ENCODE results near the gene EZH1. TPM values are rescaled to one million over a fixed set of nuclear protein-coding genes. Genes with fewer than 3 reads are reported as not detected.

The EZH1 gene
- total RNA-seq, 1 donor from 2014 or later = 32.2 TPM

DNA sequence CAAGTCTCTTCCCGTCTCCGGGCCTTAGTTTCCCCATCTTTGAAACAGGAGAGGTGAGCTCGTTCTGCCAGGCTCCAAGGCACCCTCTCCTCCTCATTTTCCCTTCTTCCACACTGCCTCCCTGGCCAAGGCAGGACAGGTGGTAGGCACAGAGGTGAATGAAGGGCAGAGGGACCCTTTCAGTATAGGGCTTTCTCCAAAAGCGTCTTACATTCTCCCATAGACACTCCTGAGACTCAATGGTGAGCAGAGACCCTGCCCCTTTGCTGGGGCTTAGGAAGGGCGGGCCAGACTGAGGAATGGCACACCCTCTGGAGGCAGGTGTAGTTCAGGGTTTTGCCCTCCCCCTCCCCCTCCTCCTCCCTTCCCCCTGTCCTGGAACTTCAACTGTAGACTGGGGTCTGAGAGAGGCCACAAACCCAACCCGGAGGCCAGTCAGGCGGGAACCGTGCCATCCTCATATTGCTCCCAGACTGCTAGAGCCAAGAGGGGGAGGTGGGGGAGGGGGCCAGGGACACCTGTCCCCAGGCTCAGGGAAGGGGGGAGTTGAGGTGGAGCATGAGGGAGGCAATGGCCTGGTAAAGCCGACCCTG lies 70.0 kb downstream of the EZH1 start:
- no peak for DNase-seq
- no peak overlapping the region for H3K27ac Mint-ChIP-seq (ENCODE audit: unreplicated experiment)
- TF ChIP-seq, protein P1, sequence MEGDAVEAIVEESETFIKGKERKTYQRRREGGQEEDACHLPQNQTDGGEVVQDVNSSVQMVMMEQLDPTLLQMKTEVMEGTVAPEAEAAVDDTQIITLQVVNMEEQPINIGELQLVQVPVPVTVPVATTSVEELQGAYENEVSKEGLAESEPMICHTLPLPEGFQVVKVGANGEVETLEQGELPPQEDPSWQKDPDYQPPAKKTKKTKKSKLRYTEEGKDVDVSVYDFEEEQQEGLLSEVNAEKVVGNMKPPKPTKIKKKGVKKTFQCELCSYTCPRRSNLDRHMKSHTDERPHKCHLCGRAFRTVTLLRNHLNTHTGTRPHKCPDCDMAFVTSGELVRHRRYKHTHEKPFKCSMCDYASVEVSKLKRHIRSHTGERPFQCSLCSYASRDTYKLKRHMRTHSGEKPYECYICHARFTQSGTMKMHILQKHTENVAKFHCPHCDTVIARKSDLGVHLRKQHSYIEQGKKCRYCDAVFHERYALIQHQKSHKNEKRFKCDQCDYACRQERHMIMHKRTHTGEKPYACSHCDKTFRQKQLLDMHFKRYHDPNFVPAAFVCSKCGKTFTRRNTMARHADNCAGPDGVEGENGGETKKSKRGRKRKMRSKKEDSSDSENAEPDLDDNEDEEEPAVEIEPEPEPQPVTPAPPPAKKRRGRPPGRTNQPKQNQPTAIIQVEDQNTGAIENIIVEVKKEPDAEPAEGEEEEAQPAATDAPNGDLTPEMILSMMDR (IDR thresholded peaks at IDR 0.05; ENCODE audit: partially characterized antibody, unreplicated experiment) = no peak
- peaks cover 10% of the 10 kb centered on the region for H3K9me3 Mint-ChIP-seq (ENCODE audit: unreplicated experiment)
- H3K4me1 Mint-ChIP-seq (ENCODE audit: low read depth, unreplicated experiment) = peaks cover 10% of the 10 kb centered on the region
- H3K36me3 Mint-ChIP-seq (ENCODE audit: unreplicated experiment) = no peaks in the 10 kb centered on the region
- peaks cover 19% of the 10 kb centered on the region for H3K27me3 Mint-ChIP-seq (ENCODE audit: unreplicated experiment)
- H3K4me3 Mint-ChIP-seq (ENCODE audit: unreplicated experiment) = peak overlapping the region; percentile 82

DNA sequence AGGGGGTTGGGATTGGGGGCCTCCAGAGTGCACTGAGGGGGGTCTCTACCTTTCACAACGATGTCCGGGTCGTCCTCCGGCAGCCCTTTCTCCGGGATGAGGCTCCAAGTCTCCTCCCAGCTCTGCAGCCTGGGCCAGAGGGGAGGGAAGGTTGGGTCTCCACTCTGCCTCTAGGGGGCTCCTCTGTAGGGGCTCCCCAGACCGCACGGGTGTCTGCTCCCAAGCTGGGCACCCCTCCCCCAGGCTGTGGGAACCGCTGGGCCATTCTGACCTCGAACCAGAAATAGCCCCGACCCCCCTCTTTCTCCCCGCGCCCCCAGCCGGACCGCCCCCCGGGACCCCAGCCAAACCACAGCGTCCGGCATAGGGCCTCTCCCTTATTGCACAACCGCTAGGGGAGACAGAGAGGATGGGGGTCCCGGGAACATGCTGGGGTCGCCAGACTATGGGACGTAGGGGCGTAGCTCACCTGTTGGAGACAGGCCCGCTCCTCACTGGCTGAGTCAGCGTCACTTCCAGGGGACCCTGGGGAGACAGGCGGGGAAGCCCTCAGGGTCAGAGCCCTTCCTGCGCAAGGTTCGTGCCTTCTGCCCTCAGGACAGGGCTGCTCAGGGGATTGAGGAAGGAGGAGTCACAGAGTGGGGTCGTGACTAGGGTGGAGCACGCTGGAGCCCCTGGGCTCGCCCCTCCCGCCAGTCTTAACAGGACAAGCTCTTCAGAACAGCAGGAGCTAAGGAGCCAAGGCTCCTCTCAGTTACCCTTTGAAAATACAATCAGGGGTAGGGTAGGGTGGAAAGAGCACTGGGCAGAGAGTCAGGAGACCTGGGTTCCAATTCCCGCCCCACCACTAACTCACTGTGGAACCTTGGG lies 70.7 kb downstream of the EZH1 start:
- peaks cover 10% of the 10 kb centered on the region for H3K4me1 Mint-ChIP-seq (ENCODE audit: low read depth, unreplicated experiment)
- peaks cover 10% of the 10 kb centered on the region for H3K9me3 Mint-ChIP-seq (ENCODE audit: unreplicated experiment)
- peaks cover 22% of the 10 kb centered on the region for H3K27me3 Mint-ChIP-seq (ENCODE audit: unreplicated experiment)
- no peaks in the 10 kb centered on the region for H3K36me3 Mint-ChIP-seq (ENCODE audit: unreplicated experiment)
- H3K4me3 Mint-ChIP-seq (ENCODE audit: unreplicated experiment) = peak overlapping the region; percentile 82
- TF ChIP-seq, protein P1 (IDR thresholded peaks at IDR 0.05; ENCODE audit: partially characterized antibody, unreplicated experiment) = peak; percentile 67
- no peak overlapping the region for H3K27ac Mint-ChIP-seq (ENCODE audit: unreplicated experiment)
- peak; percentile 59 for DNase-seq

DNA sequence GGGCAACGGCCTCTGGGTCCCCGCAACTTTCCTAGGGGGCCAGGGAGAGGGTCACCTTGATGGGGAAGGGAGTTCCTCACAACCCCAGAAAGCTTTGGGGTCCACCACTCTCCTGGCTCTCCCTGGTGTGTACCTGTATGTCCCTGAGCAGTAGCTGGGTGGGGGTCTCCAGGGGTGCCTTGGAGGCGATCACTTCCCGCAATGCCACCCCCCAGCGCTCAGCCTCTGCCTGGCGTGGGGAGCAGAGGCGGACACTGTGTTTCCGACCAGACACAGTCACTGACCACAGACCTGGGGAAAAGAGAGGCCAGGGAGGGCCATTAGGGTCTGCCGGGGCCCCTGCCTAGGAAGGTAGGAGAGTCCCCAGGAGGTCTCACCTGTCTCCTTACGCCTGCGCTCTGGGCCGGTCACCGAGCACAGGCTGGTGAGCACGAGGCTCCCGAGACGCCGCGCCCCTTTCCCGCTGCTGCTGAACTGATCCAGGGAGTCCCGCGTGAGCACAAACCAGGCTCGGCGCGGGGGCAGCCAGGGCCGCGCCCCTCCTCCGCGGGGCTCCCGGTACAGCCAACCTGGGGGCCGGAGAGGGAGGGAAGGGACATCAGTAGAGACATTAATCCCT lies 71.5 kb downstream of the EZH1 start:
- peaks cover 22% of the 10 kb centered on the region for H3K27me3 Mint-ChIP-seq (ENCODE audit: unreplicated experiment)
- H3K27ac Mint-ChIP-seq (ENCODE audit: unreplicated experiment) = no peak overlapping the region
- H3K9me3 Mint-ChIP-seq (ENCODE audit: unreplicated experiment) = peaks cover 7% of the 10 kb centered on the region
- DNase-seq = no peak
- H3K4me1 Mint-ChIP-seq (ENCODE audit: low read depth, unreplicated experiment) = peaks cover 8% of the 10 kb centered on the region
- no peaks in the 10 kb centered on the region for H3K36me3 Mint-ChIP-seq (ENCODE audit: unreplicated experiment)
- TF ChIP-seq, protein P1 (IDR thresholded peaks at IDR 0.05; ENCODE audit: partially characterized antibody, unreplicated experiment) = no peak
- H3K4me3 Mint-ChIP-seq (ENCODE audit: unreplicated experiment) = no peak overlapping the region

DNA sequence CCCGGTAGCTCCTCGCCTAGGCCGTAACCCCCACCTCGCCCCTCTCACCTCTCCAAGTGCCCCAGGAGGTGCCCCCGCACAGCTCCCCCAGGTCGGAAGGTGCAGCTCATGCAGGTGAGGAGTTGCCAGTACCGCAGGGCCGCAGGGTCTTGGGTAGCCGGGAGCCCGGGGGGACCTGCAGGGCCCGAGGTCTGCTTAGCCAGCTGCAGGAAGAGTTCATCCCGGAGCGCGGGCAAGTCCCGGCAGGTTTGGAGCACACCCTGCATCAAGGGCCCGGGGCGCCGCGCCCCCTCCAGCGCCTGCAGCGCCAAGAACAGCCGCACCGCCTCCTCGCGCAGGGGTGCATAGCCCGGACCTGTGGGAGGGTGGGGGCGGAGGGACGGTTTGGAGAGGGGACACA lies 72.8 kb downstream of the EZH1 start:
- H3K4me1 Mint-ChIP-seq (ENCODE audit: low read depth, unreplicated experiment) = peaks cover 6% of the 10 kb centered on the region
- H3K4me3 Mint-ChIP-seq (ENCODE audit: unreplicated experiment) = peak overlapping the region; percentile 74
- no peak overlapping the region for H3K27ac Mint-ChIP-seq (ENCODE audit: unreplicated experiment)
- H3K27me3 Mint-ChIP-seq (ENCODE audit: unreplicated experiment) = peaks cover 21% of the 10 kb centered on the region
- H3K9me3 Mint-ChIP-seq (ENCODE audit: unreplicated experiment) = peaks cover 5% of the 10 kb centered on the region
- TF ChIP-seq, protein P1 (IDR thresholded peaks at IDR 0.05; ENCODE audit: partially characterized antibody, unreplicated experiment) = no peak
- H3K36me3 Mint-ChIP-seq (ENCODE audit: unreplicated experiment) = no peaks in the 10 kb centered on the region
- DNase-seq = no peak

Data from glutamatergic neuron (in vitro differentiated cells).